MM.1S (cell line): ENCODE measurements around the gene EP300.

Experiments
- CTCF ChIP-seq: fragments of 300-600 bp; sonication (generic); IDR thresholded peaks from 2 replicates; pipeline ENCODE4 v1.5.1; 2016; ENCODE audit warnings: antibody characterized with exemption, low read length, mixed read lengths
- EZH2 ChIP-seq: fragments of 300-600 bp; sonication (generic); optimal IDR thresholded peaks from 2 replicates; pipeline ENCODE3; 2017; ENCODE audit warnings: low read depth, mild to moderate bottlenecking, antibody characterized with exemption, low read length, mixed read lengths
- EZH2phosphoT487 ChIP-seq: fragments of 300-600 bp; sonication (generic); IDR thresholded peaks from 2 replicates; pipeline ENCODE4 v1.6.1; 2018; ENCODE audit warnings: antibody characterized with exemption, low read length

DNA sequence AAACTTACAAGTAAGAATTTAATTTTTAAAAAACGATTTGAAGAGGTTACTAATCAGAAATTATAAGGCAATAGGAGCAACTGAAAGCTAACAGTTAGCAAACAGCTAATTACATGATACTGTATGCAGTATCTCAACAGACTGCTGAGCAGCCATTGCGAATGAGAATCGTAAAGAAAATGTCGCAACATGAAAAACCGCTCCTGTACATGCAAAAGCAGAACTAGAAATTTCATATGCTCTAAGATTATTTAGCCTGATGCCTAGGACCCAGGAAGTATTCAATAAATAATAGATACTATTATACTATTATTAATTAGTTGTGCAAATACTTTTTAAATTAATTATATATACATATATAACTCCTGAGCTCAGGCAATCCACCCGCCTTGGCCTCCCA is 48.7 kb upstream of the EP300 start:
- TF ChIP-seq CTCF (no peak), EZH2 (no peak), EZH2phosphoT487 (no peak)
